GM21367 (cell line): Measurements from ENCODE around the gene MRTFA.
"Not testable (repeated sequence)": the region's sequence is repeated elsewhere in the genome, so short reads cannot be mapped to it uniquely, and the experiment has no call there.

Experiments used
- ATAC-seq: cut with Tn5 transposase; IDR thresholded peaks from one replicate; pipeline ENCODE4 v1.9.1; 2021; ENCODE audit not compliant: unreplicated experiment

Gene MRTFA

GRCh38 chr22:40636380-40637182, at the start of gene MRTFA:
TSS of gene MRTFA (minus strand) at chr22:40636719.
- peak; percentile 78 for ATAC-seq

- ATAC-seq: no peak
Measured at GRCh38 chr22:40685406-40685805, 48.9 kb upstream of the MRTFA start.

GRCh38 chr22:40684728-40685127, 48.2 kb upstream of the MRTFA start:
- ATAC-seq: no peak

- ATAC-seq: no peak
Measured at GRCh38 chr22:40681451-40681850, 44.9 kb upstream of the MRTFA start.

DNA sequence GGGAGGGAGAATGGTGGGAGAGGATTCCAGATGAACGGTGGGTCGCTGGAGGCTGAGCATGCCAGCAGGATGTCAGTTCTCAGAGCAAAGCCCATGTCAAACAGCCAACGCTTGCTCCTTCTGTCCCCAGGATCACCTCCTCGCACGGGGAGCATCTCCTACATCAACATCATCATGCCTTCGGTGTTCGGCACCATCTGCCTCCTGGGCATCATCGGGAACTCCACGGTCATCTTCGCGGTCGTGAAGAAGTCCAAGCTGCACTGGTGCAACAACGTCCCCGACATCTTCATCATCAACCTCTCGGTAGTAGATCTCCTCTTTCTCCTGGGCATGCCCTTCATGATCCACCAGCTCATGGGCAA, 44.3 kb upstream of the MRTFA start:
- ATAC-seq: no peak

GRCh38 chr22:40679964-40680818, 43.7 kb upstream of the MRTFA start:
- no peak for ATAC-seq

GRCh38 chr22:40679249-40679963, 42.9 kb upstream of the MRTFA start, which contains the start of gene MCHR1:
TSS of gene MCHR1 (plus strand) at chr22:40679484. CDS start at chr22:40679653, 169 bp downstream.
- ATAC-seq: no peak

DNA sequence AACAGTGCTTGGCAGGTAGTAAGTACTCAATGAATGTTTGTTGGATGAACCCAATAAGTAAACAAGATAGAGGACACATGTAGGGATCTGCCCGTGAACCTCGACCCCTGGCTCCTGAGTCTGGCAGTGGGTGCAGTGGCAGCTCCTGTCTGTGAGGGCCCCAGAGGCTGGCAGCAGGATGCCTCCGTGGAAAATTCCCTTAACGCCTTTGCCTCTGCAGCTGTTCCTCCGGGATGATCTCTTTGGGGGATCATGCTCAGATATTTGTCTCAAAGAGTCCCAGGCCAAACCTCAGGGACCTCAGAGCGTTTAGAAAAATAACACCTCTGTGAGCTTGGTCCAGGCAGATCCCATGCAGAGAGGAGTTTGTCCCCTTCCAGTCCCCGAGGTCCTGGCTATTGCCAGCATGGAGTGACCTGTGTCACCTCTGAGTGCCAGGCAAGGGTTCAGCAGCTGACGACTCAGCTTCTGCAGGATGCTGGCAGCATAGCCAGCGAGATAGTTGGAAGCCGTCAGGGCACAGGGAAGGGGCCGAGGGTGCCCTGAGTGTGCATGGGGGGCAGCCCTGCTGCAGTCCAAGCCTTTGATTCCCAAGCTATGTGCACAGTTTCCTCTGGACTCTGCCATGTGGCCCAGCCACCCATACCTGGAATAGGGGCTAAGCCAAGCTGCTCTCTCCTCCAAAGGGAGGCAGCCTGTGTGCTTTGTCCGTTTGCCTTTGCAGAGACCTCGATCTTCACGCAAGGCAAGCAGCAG, 42.2 kb upstream of the MRTFA start:
- no peak for ATAC-seq

DNA sequence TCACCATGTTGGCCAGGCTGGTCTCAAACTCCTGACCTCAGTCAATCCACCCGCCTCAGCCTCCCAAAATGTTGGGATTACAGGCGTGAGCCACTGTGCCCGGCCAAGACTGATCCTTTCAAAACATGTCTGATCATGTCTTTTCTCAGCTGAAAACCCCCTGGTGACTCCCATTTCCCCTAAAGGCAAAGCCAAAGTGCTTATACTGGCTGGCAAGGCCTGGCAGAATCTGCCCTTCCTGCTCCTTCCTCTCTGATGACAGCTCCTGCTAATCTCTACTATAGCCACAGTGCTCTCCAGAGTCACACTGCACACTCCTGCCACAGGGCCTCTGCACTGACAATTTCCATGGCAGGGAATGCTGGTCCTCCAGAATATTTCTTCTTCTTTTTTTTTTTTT, 40.1 kb upstream of the MRTFA start:
- ATAC-seq: no peak

GRCh38 chr22:40676166-40676565, 39.6 kb upstream of the MRTFA start:
- ATAC-seq: not testable (repeated sequence)

DNA sequence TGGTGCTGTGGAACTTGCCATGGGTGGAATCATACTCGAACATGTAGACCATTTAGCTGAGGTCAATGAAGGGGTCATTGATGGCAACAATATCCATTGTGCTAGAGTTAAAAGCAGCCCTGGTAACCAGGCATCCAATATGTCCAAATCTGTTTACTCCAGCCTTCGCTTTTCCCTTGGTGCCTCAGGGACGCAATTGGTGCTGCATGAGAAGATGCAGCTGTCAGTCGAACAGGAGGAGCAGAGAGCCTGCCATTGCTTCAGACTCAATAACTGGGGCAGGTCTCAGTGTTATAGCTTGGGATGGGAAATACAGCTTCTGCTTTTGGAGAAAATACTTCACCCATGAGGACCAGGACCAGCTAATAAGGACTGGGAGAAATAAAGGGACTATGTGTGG, 37.8 kb upstream of the MRTFA start:
- ATAC-seq: no peak

DNA sequence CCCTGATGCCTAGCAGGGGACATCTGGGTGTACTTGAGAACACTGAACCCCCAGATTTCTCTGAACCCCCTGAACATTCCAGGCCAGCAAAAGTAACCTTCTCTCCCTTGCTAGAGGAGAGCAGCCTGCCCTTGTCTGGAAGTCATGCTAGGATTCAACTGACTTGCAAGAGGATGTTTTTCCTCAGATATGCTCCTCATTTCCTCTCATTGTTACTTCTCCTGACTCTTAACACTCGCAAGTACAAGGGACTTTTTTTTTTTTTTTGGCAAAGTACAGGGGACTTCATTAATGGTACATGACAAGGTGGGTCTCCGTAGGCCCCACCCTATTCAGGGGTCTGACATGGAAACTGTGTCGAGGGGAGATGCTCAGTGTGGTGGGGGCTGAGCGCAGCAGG, 36.5 kb upstream of the MRTFA start:
- no peak for ATAC-seq

DNA sequence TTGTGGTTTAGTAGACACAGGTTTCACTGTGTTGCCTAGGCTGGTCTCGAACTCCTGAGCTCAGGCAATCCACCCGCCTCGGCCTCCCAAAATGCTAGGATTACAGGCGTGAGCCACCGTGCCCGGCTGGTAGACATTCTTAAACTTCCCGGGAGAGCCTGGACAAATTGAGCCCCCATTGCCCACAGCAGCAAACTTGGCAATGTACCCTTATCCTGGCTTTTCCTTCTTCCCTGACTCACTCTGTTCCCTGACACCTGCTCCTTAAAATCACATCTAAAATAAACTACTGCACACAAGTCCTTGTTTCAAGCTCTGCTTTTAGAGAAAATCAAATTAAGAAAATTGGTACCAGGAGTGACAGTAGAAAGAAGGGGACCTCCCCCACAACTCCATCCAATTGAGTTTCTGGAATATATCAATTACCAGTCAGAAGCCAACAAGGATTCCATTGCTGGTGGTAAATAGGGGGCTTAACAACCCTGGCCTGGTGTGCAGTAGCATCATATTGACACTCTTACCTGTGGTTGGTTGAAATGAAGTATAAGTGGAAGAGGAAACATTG, 35.4 kb upstream of the MRTFA start:
- ATAC-seq: no peak

DNA sequence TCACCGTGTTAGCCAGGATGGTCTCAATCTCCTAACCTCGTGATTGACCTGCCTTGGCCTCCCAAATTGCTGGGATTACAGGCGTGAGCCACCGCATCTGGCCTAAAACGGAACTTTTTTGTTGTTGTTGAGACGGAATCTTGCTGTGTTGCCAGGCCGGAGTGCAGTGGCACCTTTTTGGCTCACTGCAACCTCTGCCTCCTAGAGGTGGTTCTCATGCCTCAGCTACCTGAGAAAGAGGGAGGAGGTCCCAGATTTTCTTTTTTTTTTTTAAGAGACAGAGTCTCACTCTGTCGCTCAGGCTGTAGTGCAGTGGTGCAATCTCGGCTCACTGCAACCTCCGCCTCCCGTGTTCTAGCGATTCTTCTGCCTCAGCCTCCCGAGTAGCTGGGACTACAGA, 34.9 kb upstream of the MRTFA start:
- ATAC-seq: no peak

- no peak for ATAC-seq
Measured at GRCh38 chr22:40670058-40670457, 33.5 kb upstream of the MRTFA start.

DNA sequence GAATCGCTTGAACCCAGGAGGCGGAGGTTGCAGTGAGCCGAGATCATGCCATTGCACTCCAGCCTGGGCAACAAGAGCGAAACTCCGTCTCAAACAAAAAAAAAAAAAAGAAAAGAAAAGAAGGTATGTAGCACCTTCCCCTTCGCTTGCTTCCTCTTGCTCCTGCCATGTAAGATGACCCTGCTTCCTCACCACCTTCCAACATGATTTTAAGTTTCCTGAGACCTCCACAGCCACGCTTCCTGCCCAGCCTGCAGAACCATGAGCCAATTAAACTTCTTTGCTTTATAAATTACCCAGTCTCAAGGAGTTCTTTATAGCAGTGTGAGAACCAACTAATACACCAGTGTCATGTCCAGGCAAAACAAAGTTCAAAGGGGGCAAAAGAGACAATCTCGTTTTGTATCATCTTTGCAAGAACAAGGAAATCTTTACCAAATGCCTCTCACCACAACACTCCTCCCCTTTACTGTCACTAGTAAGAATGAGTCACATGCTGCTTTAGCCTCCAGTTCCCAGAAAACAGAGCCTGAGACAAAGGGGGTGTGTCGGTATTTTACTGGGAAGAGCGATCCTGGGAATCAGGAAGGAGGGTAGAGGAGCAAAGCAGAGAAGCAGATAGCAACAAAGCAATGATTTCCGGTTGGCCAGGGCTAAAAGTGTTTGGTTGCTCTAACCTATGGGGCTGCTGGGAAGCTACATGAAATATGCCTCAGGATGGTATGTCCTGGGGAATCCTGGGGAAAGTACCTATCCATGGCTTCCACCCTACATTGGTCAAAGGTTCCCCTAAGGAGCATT, 32.3 kb upstream of the MRTFA start:
- ATAC-seq: no peak

- ATAC-seq: no peak
Measured at GRCh38 chr22:40666151-40666848, 29.8 kb upstream of the MRTFA start.

DNA sequence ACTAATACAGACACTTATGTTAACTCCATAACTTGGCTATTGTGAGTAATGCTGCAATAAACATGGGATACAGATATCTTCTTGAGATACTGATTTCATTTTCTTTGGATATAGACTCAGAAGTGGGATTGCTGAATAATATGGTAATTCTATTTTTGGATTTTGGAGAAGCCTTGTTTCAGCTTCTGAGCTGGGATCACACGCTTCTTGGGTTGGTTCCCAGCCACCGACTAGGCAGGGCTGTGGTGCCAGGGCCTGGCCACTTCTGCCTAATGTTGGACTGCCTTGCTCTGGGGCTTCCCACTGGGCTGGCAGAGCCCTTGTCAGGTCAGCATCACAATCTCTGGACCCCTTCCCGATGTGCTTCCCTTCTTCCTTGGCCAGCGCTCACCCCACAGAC, 28.8 kb upstream of the MRTFA start:
- ATAC-seq: no peak

- no peak for ATAC-seq
Measured at GRCh38 chr22:40661671-40662070, 25.2 kb upstream of the MRTFA start.
